Activated CD8-positive, alpha-beta T cell treated with anti-CD3 and anti-CD28 coated beads, Interleukin-2, amount 10 ng/mL, durations not matched to agents 7 days and 5 days (primary cell): Measurements from ENCODE around the gene PEAR1. TPM values are rescaled to one million over a fixed set of nuclear protein-coding genes. Genes with fewer than 3 reads are reported as not detected.

ENCODE experiments used
- ATAC-seq: fragments of 150-1000 bp; cut with Tn5 transposase; one replicate; pipeline ENCODE4 v1.10.0; 2021; ENCODE audit warnings: moderate library complexity
- CTCF ChIA-PET: fragments of 350-600 bp; sonication (Branson Sonifier 250); formaldehyde crosslinking; loops from one replicate; lab custom pipeline; 2021; ENCODE audit warnings: antibody characterized with exemption; lab: Charles Lee
- POLR2A ChIA-PET: fragments of 350-600 bp; sonication (Branson Sonifier 250); formaldehyde crosslinking; loops from one replicate; lab custom pipeline; 2021; ENCODE audit warnings: antibody characterized with exemption; lab: Charles Lee
- DNase-seq: peaks from one replicate; pipeline ENCODE4 v3.0.0-alpha.2; 2020
- H3K27ac Mint-ChIP-seq: one replicate; pipeline ENCODE4 v1.8.0; 2021; ENCODE audit warnings: mild to moderate bottlenecking, mixed read lengths
- H3K27me3 Mint-ChIP-seq: one replicate; pipeline ENCODE4 v1.8.0; 2021; ENCODE audit warnings: low read depth, mixed read lengths
- H3K36me3 Mint-ChIP-seq: one replicate; pipeline ENCODE4 v1.8.0; 2021; ENCODE audit warnings: low read depth, mixed read lengths
- H3K4me1 Mint-ChIP-seq: one replicate; pipeline ENCODE4 v1.8.0; 2021; ENCODE audit warnings: low read depth, mixed read lengths
- H3K4me3 Mint-ChIP-seq: one replicate; pipeline ENCODE4 v1.8.0; 2021; ENCODE audit warnings: mild to moderate bottlenecking, mixed read lengths
- H3K9me3 Mint-ChIP-seq: one replicate; pipeline ENCODE4 v1.8.0; 2022; ENCODE audit warnings: mixed read lengths; ENCODE audit not compliant: insufficient read depth
- total RNA-seq, 2 experiments: library from RNA; stranded (reverse); gene quantifications; one replicate each; pipeline ENCODE4 v1.2.3, GENCODE V29; 2021

PEAR1 gene
- total RNA-seq, 2 experiments from 2014 or later, result 0.21 to 0.40 TPM

GRCh38 chr1:156894001-156894400 lies 483 bp downstream of the PEAR1 start:
- H3K27me3 Mint-ChIP-seq, result peaks cover 52% of the 10 kb centered on the region
- H3K9me3 Mint-ChIP-seq, result no peaks in the 10 kb centered on the region
- H3K4me3 Mint-ChIP-seq, result no peak overlapping the region
- DNase-seq (no peak), ATAC-seq (no peak)
- no peaks in the 10 kb centered on the region for H3K36me3 Mint-ChIP-seq
- H3K4me1 Mint-ChIP-seq, result peaks cover 43% of the 10 kb centered on the region
- H3K27ac Mint-ChIP-seq, result no peak overlapping the region
- POLR2A ChIA-PET, result no interaction called here
- CTCF ChIA-PET, result interaction anchor here (1.1 to 6.8 kb wide), 2 partner anchors 32 to 55 kb away, joined by 4 to 93 read pairs; no protein-coding TSS in a partner anchor

DNA sequence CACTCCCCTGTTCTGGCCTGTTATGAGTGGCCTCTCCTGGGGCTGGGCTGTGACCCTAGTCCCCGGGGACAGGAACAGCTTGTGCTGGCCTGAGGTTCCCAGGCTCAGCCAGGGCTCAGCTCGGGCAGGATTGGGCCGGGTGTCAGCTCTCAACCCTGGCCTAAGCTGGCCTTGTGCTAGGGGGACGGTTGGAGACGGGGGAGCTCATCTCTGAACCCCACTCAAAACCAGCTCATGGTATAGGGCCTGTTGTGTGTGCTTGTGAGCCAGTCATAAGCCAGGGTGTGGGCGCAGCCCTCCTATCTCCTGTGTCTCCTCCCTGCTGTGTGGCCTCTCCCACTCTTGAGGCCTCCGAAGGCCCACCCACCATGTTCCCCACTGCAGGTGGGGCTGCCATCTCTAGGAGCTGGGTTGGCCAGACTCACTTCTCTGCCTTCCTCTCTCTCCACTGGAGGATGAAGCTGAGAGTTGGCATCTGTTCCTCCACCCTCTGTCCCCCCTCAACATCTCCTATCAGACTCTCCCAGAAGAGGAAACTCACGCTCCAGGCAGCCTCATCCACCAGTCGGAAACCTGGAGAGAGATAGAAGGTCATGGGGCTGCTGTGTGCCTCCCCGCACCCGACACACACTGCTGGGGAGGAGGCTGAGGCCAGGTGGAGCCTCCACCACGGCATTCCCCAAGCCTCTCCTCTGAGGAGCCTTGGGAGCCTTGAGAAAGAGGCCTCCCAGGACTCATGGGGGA lies 1.4 kb downstream of the PEAR1 start:
- ATAC-seq, result no peak
- no peak overlapping the region for H3K27ac Mint-ChIP-seq
- no peaks in the 10 kb centered on the region for H3K9me3 Mint-ChIP-seq
- ChIA-PET POLR2A (no interaction called here), CTCF (interaction anchor here (0.8 to 6.8 kb wide), 3 partner anchors 31 to 57 kb away, joined by 4 to 93 read pairs (median 4); no protein-coding TSS in a partner anchor)
- H3K27me3 Mint-ChIP-seq, result peaks cover 51% of the 10 kb centered on the region
- DNase-seq, result no peak
- peaks cover 43% of the 10 kb centered on the region for H3K4me1 Mint-ChIP-seq
- H3K36me3 Mint-ChIP-seq, result no peaks in the 10 kb centered on the region
- H3K4me3 Mint-ChIP-seq, result no peak overlapping the region

- H3K9me3 Mint-ChIP-seq, result no peaks in the 10 kb centered on the region
- CTCF ChIA-PET, result interaction anchor here (0.8 to 6.8 kb wide), 2 partner anchors 31 to 58 kb away, joined by 4 to 93 read pairs; no protein-coding TSS in a partner anchor
- DNase-seq, result no peak
- peaks cover 39% of the 10 kb centered on the region for H3K4me1 Mint-ChIP-seq
- H3K27me3 Mint-ChIP-seq, result peaks cover 49% of the 10 kb centered on the region
- POLR2A ChIA-PET, result no interaction called here
- no peak overlapping the region for H3K27ac Mint-ChIP-seq
- no peaks in the 10 kb centered on the region for H3K36me3 Mint-ChIP-seq
- no peak for ATAC-seq
- no peak overlapping the region for H3K4me3 Mint-ChIP-seq
Measured at GRCh38 chr1:156895455-156895812, 1.9 kb downstream of the PEAR1 start.

GRCh38 chr1:156895927-156896326 lies 2.4 kb downstream of the PEAR1 start:
- Mint-ChIP-seq H3K4me3 (no peak overlapping the region), H3K27ac (no peak overlapping the region), H3K36me3 (no peaks in the 10 kb centered on the region), H3K4me1 (peaks cover 38% of the 10 kb centered on the region), H3K27me3 (peaks cover 45% of the 10 kb centered on the region), H3K9me3 (no peaks in the 10 kb centered on the region)
- ChIA-PET CTCF (interaction anchor here (6.8 kb wide), 1 partner anchor 30 kb away, joined by 93 read pairs; no protein-coding TSS in a partner anchor), POLR2A (no interaction called here)
- DNase-seq, result no peak
- ATAC-seq, result no peak

DNA sequence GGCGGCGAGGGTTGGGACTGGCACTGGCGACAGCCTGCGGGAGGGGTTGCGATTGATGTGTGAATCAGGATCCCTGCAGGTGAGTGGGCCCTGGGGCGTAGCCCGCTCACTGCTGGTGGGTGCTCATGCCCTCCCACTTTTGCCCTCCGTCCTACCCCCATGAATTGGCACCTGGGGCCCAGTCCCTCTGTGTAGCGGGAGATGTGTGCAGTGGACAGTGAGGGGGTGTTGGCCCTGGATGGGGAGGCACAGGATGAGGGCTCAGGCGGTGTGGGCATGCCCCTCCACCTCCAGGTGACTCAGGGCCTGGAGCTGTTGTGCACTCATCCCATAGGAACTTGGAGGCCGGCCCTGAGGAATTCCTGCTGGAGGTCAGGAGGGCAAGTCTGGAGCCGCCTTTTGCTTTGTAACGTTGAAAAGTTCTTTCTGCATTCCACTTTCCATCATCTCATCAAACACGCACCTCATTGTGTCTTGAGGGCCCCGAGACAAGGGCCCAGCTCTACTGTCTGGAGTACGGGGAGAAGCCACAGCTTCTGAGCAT lies 3.0 kb downstream of the PEAR1 start:
- peaks cover 38% of the 10 kb centered on the region for H3K4me1 Mint-ChIP-seq
- no peaks in the 10 kb centered on the region for H3K9me3 Mint-ChIP-seq
- ATAC-seq, result no peak
- no peaks in the 10 kb centered on the region for H3K36me3 Mint-ChIP-seq
- no peak overlapping the region for H3K4me3 Mint-ChIP-seq
- peak overlapping the region; percentile 39 for H3K27ac Mint-ChIP-seq
- no peak for DNase-seq
- H3K27me3 Mint-ChIP-seq, result peaks cover 39% of the 10 kb centered on the region
- ChIA-PET CTCF (interaction anchor here (0.9 kb wide), 1 partner anchor 73 kb away, joined by 3 read pairs; no protein-coding TSS in a partner anchor), POLR2A (no interaction called here)

DNA sequence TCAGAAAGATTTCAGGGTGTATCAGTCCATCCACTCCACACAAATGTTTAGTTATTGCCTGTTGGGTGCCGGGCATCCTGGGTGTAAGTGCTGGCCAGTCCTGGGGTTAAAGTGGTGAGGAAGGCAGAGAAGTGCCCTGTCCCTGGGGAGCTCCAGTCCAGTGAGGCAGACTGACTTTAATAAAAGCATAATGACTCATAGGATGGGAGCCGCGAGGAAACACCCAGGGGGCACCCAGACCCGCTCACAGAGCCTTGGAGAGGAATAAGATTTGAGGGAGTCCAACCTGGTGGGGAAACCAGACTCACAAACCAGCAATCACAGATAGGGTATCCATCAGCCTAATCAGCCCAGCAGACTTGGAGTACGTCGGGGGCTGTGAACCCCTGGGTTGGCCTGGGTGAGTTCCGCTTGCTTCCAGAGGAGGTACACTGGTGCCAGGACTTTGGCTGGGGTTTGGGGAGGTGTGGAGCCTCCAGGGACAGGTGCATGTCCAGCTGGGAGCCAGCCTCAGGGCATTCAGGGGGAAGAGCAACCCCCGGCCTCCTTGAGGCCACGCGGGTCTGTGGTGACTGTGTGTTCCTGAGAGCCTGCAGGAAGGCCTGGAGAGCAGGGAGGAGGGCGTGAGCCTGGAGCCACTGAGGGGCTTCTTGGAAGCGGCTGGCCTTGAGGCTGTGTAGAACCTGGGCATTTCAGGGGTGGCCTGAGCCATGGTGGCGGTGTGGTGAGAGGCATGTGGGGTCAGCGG lies 3.7 kb downstream of the PEAR1 start:
- no peak overlapping the region for H3K4me3 Mint-ChIP-seq
- ATAC-seq, result no peak
- H3K4me1 Mint-ChIP-seq, result peaks cover 31% of the 10 kb centered on the region
- peak overlapping the region; percentile 39 for H3K27ac Mint-ChIP-seq
- peaks cover 32% of the 10 kb centered on the region for H3K27me3 Mint-ChIP-seq
- POLR2A ChIA-PET, result no interaction called here
- no peaks in the 10 kb centered on the region for H3K9me3 Mint-ChIP-seq
- CTCF ChIA-PET, result interaction anchor here (0.9 to 4.0 kb wide), 3 partner anchors 30 to 73 kb away, joined by 3 to 24 read pairs (median 4); no protein-coding TSS in a partner anchor
- DNase-seq, result no peak
- H3K36me3 Mint-ChIP-seq, result no peaks in the 10 kb centered on the region

DNA sequence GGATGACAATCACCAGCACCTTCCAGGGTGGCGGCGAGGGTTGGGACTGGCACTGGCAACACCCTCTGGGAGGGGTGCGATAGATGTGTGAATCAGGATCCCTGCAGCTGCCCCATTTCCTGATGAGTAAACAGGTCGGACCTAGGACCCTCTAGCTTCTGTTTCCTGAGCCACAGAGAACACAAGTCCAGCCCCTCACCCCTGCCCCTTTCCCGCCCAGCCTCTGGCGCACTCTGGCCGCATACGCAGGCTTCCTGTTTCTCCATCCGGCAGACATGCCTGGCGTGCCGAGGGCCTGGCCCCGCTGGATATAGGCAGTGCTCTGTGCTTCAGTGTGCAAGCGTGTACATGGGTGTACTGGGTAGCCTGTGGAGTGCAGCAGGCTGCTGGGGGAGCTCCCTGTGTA lies 4.6 kb downstream of the PEAR1 start:
- Mint-ChIP-seq H3K27ac (peak overlapping the region; percentile 37), H3K27me3 (peaks cover 28% of the 10 kb centered on the region), H3K36me3 (no peaks in the 10 kb centered on the region), H3K4me3 (no peak overlapping the region), H3K9me3 (no peaks in the 10 kb centered on the region), H3K4me1 (peaks cover 22% of the 10 kb centered on the region)
- ChIA-PET CTCF (interaction anchor here (1.0 to 4.0 kb wide), 6 partner anchors 9 to 172 kb away, joined by 4 to 24 read pairs (median 6); no protein-coding TSS in a partner anchor), POLR2A (no interaction called here)
- ATAC-seq (peak; percentile 63), DNase-seq (peak; percentile 42)

- DNase-seq (no peak), ATAC-seq (no peak)
- Mint-ChIP-seq H3K36me3 (no peaks in the 10 kb centered on the region), H3K27ac (peak overlapping the region; percentile 37), H3K27me3 (peaks cover 23% of the 10 kb centered on the region), H3K4me3 (no peak overlapping the region), H3K9me3 (no peaks in the 10 kb centered on the region), H3K4me1 (peaks cover 20% of the 10 kb centered on the region)
- CTCF ChIA-PET, result interaction anchor here (1.0 to 4.0 kb wide), 5 partner anchors 10 to 173 kb away, joined by 4 to 24 read pairs (median 7); no protein-coding TSS in a partner anchor
- POLR2A ChIA-PET, result interaction anchor here (0.5 kb wide), 1 partner anchor 46 kb away, joined by 3 read pairs; no protein-coding TSS in a partner anchor
Measured at GRCh38 chr1:156898971-156899664, 5.6 kb downstream of the PEAR1 start.

- Mint-ChIP-seq H3K4me3 (no peak overlapping the region), H3K36me3 (no peaks in the 10 kb centered on the region), H3K4me1 (peaks cover 20% of the 10 kb centered on the region), H3K27ac (no peak overlapping the region), H3K9me3 (no peaks in the 10 kb centered on the region), H3K27me3 (peaks cover 16% of the 10 kb centered on the region)
- no peak for ATAC-seq
- ChIA-PET CTCF (interaction anchor here (3.4 to 4.0 kb wide), 2 partner anchors 11 to 27 kb away, joined by 20 to 24 read pairs; no protein-coding TSS in a partner anchor), POLR2A (interaction anchor here (1.0 kb wide), 1 partner anchor 31 kb away, joined by 3 read pairs; no protein-coding TSS in a partner anchor)
- no peak for DNase-seq
Measured at GRCh38 chr1:156899956-156900718, 6.6 kb downstream of the PEAR1 start.

GRCh38 chr1:156900896-156901589 lies 7.5 kb downstream of the PEAR1 start:
- Mint-ChIP-seq H3K36me3 (no peaks in the 10 kb centered on the region), H3K4me3 (no peak overlapping the region), H3K27ac (no peak overlapping the region), H3K4me1 (peaks cover 17% of the 10 kb centered on the region), H3K9me3 (no peaks in the 10 kb centered on the region), H3K27me3 (peaks cover 9% of the 10 kb centered on the region)
- POLR2A ChIA-PET, result interaction anchor here (1.0 kb wide), 1 partner anchor 31 kb away, joined by 3 read pairs; no protein-coding TSS in a partner anchor
- CTCF ChIA-PET, result interaction anchor here (1.5 to 4.0 kb wide), 5 partner anchors 10 to 41 kb away, joined by 3 to 24 read pairs (median 7); no protein-coding TSS in a partner anchor
- DNase-seq (no peak), ATAC-seq (no peak)
